ENCODE measurements around the gene BRMS1.
A peak's percentile ranks its signal among the peaks of the same experiment; 100 is the strongest.
"Not testable (repeated sequence)": the region's sequence is repeated elsewhere in the genome, so short reads cannot be mapped to it uniquely, and the experiment has no call there.

BRMS1 gene

GRCh38 chr11:66363805-66364535 is 19.1 kb upstream of the BRMS1 start:
- DNase-seq (ENCODE audit: low read depth in 3 of 3), result peak; percentile 40 to 79 (median 54)

- DNase-seq (ENCODE audit: low read depth in 3 of 3), result no peak
Measured at GRCh38 chr11:66363187-66363601, 18.3 kb upstream of the BRMS1 start.

GRCh38 chr11:66362481-66363147 is 17.7 kb upstream of the BRMS1 start:
- DNase-seq (ENCODE audit: low read depth in 3 of 3), result no peak

GRCh38 chr11:66361502-66361941 is 16.6 kb upstream of the BRMS1 start:
- DNase-seq (ENCODE audit: low read depth in 3 of 3), result no peak

- no peak for DNase-seq (ENCODE audit: low read depth in 3 of 3)
Measured at GRCh38 chr11:66360406-66361073, 15.6 kb upstream of the BRMS1 start.

GRCh38 chr11:66359662-66360087 is 14.8 kb upstream of the BRMS1 start:
- no peak for DNase-seq (ENCODE audit: low read depth in 3 of 3)

GRCh38 chr11:66350560-66351235 is 5.8 kb upstream of the BRMS1 start:
- DNase-seq (ENCODE audit: low read depth in 3 of 3), result not testable (repeated sequence)

- DNase-seq (ENCODE audit: low read depth in 3 of 3), result no peak
Measured at GRCh38 chr11:66349084-66349386, 4.1 kb upstream of the BRMS1 start.

- DNase-seq (ENCODE audit: low read depth in 3 of 3), result peak; percentile 72 to 88 (median 73)
Measured at GRCh38 chr11:66347425-66348276, 2.7 kb upstream of the BRMS1 start, which contains the start of gene B4GAT1. TSS of gene B4GAT1 (minus strand) at chr11:66347629. CDS start at chr11:66347545, 84 bp downstream.

GRCh38 chr11:66346476-66347424 is 1.8 kb upstream of the BRMS1 start:
- no peak for DNase-seq (ENCODE audit: low read depth in 3 of 3)

- no peak for DNase-seq (ENCODE audit: low read depth in 3 of 3)
Measured at GRCh38 chr11:66345316-66345649, 379 bp upstream of the BRMS1 start.

GRCh38 chr11:66343176-66343575 is 1.7 kb downstream of the BRMS1 start:
- DNase-seq (ENCODE audit: low read depth in 3 of 3), result no peak

- no peak for DNase-seq (ENCODE audit: low read depth in 3 of 3)
Measured at GRCh38 chr11:66341502-66342126, 3.3 kb downstream of the BRMS1 start.

- no peak for DNase-seq (ENCODE audit: low read depth in 3 of 3)
Measured at GRCh38 chr11:66340596-66341501, 4.1 kb downstream of the BRMS1 start.

- DNase-seq (ENCODE audit: low read depth in 3 of 3), result no peak
Measured at GRCh38 chr11:66339686-66340483, 5.0 kb downstream of the BRMS1 start.

GRCh38 chr11:66339162-66339675 is 5.7 kb downstream of the BRMS1 start:
- DNase-seq (ENCODE audit: low read depth in 3 of 3), result no peak

GRCh38 chr11:66338276-66339161 is 6.4 kb downstream of the BRMS1 start:
- DNase-seq (ENCODE audit: low read depth in 3 of 3), result no peak
